ENCODE measurements around the gene ATG9A. TPM values are rescaled to one million over a fixed set of nuclear protein-coding genes. Genes with fewer than 3 reads are reported as not detected.

ATG9A gene
- total and polyA plus RNA-seq, 9 of the 15 experiments (the other 6 are each of a cell fraction or from before 2014, with no cell fraction given): 0.25 to 65.6 (median 23.4) TPM

DNA sequence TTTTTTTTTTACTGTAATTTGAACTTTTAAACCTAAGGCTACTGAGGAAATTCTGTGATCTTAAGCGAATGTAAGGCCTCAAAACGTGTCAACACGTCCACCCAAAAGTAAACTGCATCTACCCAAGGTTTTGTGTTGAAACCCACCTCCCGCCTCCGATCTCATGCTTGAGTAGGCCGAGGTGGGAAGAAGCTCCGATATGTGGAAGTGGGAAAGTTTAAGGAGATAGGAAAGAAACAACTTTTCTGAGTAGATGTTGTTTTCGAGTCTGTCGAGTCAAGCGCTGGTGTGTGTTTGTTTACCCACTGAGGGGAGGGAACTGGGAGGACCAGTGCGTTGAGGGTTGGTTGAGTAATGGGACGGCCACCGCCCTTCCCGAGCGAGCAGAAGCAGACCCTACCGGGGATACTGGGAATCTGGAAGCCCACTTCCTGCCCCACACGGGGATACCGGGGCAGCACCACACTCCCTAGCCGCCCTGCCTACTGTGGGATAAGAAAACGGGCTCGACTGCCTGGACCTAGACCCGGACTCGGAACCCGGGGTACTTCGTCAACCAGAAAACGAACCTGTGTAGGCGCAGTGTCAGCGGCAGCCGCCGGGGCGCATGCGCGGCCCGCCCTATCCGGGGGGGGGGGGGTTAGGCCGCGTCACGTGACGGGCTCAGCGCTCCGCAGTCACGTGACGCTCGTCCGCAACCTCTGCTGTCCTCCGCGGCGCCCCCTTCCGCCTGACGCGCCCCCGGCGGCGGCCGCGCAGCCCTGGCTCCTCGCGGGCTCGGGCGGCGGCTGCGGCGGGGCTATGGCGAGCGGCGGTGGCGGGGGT is 51.7 kb downstream of the ATG9A start, which contains the start of gene RETREG2 (continued):
- TF ChIP-seq, protein P1, sequence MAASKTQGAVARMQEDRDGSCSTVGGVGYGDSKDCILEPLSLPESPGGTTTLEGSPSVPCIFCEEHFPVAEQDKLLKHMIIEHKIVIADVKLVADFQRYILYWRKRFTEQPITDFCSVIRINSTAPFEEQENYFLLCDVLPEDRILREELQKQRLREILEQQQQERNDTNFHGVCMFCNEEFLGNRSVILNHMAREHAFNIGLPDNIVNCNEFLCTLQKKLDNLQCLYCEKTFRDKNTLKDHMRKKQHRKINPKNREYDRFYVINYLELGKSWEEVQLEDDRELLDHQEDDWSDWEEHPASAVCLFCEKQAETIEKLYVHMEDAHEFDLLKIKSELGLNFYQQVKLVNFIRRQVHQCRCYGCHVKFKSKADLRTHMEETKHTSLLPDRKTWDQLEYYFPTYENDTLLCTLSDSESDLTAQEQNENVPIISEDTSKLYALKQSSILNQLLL (CRISPR knock-in tag; IDR thresholded peaks at IDR 0.05; ENCODE audit: borderline replicate concordance): no peak
- TF ChIP-seq PHB2 (IDR thresholded peaks at IDR 0.05; ENCODE audit: low read depth) (no peak), BCL6 (CRISPR knock-in tag; IDR thresholded peaks at IDR 0.05) (no peak), BDP1 (IDR thresholded peaks at IDR 0.05; ENCODE audit: insufficient read depth, insufficient read length) (no peak), CEBPB (tag; IDR thresholded peaks at IDR 0.05) (no peak), ZEB2 (IDR thresholded peaks at IDR 0.05) (no peak), RAD51 (IDR thresholded peaks at IDR 0.05; ENCODE audit: borderline replicate concordance, low read depth) (peak; percentile 99), ETS2 (tag; IDR thresholded peaks at IDR 0.05; ENCODE audit: borderline replicate concordance, poor library complexity, severe bottlenecking) (no peak), GABPB2 (CRISPR knock-in tag; conservative IDR thresholded peaks at IDR 0.05) (no peak), ZNF3 (CRISPR knock-in tag; IDR thresholded peaks at IDR 0.05) (no peak), SAFB (IDR thresholded peaks at IDR 0.05; ENCODE audit: borderline replicate concordance, low read depth, low read length) (no peak), BMI1 (IDR thresholded peaks at IDR 0.05; ENCODE audit: low read length) (no peak), ZNF232 (CRISPR knock-in tag; IDR thresholded peaks at IDR 0.05) (no peak), ZNF695 (CRISPR knock-in tag; IDR thresholded peaks at IDR 0.05) (no peak), TEAD4 (IDR thresholded peaks at IDR 0.05; ENCODE audit: low read length) (no peak), TEAD4 (CRISPR knock-in tag; IDR thresholded peaks at IDR 0.05; ENCODE audit: borderline replicate concordance) (no peak), ZNF57 (CRISPR knock-in tag; IDR thresholded peaks at IDR 0.05) (no peak), ZNF589 (CRISPR knock-in tag; IDR thresholded peaks at IDR 0.05; ENCODE audit: low read depth) (no peak)
- TF ChIP-seq, protein P2, sequence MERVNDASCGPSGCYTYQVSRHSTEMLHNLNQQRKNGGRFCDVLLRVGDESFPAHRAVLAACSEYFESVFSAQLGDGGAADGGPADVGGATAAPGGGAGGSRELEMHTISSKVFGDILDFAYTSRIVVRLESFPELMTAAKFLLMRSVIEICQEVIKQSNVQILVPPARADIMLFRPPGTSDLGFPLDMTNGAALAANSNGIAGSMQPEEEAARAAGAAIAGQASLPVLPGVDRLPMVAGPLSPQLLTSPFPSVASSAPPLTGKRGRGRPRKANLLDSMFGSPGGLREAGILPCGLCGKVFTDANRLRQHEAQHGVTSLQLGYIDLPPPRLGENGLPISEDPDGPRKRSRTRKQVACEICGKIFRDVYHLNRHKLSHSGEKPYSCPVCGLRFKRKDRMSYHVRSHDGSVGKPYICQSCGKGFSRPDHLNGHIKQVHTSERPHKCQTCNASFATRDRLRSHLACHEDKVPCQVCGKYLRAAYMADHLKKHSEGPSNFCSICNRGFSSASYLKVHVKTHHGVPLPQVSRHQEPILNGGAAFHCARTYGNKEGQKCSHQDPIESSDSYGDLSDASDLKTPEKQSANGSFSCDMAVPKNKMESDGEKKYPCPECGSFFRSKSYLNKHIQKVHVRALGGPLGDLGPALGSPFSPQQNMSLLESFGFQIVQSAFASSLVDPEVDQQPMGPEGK (CRISPR knock-in tag; IDR thresholded peaks at IDR 0.05; ENCODE audit: borderline replicate concordance): no peak
- TF ChIP-seq, protein P3, sequence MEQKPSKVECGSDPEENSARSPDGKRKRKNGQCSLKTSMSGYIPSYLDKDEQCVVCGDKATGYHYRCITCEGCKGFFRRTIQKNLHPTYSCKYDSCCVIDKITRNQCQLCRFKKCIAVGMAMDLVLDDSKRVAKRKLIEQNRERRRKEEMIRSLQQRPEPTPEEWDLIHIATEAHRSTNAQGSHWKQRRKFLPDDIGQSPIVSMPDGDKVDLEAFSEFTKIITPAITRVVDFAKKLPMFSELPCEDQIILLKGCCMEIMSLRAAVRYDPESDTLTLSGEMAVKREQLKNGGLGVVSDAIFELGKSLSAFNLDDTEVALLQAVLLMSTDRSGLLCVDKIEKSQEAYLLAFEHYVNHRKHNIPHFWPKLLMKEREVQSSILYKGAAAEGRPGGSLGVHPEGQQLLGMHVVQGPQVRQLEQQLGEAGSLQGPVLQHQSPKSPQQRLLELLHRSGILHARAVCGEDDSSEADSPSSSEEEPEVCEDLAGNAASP (IDR thresholded peaks at IDR 0.05): no peak
- TF ChIP-seq, protein P4, sequence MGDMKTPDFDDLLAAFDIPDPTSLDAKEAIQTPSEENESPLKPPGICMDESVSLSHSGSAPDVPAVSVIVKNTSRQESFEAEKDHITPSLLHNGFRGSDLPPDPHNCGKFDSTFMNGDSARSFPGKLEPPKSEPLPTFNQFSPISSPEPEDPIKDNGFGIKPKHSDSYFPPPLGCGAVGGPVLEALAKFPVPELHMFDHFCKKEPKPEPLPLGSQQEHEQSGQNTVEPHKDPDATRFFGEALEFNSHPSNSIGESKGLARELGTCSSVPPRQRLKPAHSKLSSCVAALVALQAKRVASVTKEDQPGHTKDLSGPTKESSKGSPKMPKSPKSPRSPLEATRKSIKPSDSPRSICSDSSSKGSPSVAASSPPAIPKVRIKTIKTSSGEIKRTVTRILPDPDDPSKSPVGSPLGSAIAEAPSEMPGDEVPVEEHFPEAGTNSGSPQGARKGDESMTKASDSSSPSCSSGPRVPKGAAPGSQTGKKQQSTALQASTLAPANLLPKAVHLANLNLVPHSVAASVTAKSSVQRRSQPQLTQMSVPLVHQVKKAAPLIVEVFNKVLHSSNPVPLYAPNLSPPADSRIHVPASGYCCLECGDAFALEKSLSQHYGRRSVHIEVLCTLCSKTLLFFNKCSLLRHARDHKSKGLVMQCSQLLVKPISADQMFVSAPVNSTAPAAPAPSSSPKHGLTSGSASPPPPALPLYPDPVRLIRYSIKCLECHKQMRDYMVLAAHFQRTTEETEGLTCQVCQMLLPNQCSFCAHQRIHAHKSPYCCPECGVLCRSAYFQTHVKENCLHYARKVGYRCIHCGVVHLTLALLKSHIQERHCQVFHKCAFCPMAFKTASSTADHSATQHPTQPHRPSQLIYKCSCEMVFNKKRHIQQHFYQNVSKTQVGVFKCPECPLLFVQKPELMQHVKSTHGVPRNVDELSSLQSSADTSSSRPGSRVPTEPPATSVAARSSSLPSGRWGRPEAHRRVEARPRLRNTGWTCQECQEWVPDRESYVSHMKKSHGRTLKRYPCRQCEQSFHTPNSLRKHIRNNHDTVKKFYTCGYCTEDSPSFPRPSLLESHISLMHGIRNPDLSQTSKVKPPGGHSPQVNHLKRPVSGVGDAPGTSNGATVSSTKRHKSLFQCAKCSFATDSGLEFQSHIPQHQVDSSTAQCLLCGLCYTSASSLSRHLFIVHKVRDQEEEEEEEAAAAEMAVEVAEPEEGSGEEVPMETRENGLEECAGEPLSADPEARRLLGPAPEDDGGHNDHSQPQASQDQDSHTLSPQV (IDR thresholded peaks at IDR 0.05): 0 out of 2 replicates have a peak, but pooled peaks have one; percentile 27
